Measurements from ENCODE around the gene TCFL5. TPM values are rescaled to one million over a fixed set of nuclear protein-coding genes. Genes with fewer than 3 reads are reported as not detected.
"Not testable (repeated sequence)": the region's sequence is repeated elsewhere in the genome, so short reads cannot be mapped to it uniquely, and the experiment has no call there.

Gene TCFL5
- total RNA-seq, 1 donor from 2014 or later = 17.4 TPM

DNA sequence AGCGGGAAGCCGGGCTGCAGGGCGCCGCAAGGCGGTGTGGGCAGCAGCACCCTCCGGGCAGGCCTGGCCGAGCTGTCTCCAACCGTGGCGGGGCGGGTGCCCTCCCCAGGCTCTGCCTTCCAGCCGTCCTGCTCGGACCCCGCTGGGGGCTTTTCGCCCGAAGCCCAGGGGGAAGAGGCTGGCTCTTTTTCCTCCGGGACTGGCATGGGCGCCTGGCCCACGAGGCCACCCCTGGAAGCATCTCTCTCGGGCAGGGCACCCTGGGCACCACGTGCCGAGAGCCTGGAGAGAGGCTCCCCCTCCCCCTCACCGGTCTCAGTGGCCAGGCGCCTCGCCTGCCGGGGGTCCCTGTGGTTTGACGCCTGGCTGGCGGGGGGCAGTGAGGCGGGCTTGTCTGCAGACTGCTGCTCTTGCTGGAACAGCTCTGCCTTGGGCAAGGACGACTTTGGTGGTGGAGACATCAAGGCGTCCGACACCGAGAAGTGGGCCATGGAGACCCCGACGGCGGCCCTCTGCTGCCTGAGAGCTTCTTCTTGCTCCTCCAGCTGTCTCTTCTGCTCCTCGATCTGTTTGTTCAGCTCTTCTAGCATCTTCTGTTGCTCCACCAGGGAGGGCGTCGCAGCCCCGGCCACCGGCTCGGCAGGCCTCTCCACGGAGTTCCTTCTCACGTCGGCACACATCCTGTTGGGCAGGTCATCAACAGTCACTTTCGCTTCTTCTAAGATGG is 19.5 kb upstream of the TCFL5 start:
- DNase-seq (ENCODE audit: extremely low read depth, low read depth, low spot score) = no peak

DNA sequence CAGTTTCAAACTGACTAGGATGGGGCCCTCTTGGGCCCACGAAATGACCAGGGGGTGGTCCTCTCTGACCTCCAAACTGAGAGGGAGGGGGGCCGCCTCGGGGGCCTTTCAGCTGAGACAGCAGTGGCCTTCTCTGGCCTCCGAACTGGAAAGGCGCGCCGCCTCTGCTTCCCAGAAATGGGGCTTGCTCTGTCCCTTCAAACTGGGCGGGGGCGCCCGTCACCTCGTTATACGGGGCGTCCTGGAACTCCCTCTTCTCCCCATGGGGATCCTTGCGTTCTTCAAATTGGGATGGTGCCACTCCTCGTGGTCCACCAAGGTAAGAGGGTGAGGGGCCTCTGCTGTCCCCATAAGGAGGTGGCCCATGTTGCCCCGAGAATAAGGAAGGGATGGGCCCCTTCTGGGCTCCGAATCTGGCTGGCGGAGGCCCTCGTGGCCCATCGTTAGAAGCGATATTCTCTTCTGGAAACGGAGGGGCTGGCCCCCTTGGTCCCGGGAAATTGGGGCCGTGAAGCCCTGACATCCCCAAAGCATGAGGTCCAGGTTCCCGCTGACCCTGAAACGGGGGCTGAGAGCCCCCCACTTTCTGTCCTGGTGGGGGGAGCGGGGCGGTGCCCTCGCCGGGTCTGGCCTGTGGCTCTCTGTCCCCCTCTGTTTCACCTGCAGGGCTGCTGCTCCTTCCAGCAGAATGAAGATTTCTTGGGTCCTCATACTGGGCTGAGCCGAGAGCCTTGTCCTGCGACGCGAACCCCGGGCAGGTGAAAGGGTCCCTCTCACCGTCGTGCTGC is 18.7 kb upstream of the TCFL5 start:
- DNase-seq (ENCODE audit: extremely low read depth, low read depth, low spot score) = no peak

DNA sequence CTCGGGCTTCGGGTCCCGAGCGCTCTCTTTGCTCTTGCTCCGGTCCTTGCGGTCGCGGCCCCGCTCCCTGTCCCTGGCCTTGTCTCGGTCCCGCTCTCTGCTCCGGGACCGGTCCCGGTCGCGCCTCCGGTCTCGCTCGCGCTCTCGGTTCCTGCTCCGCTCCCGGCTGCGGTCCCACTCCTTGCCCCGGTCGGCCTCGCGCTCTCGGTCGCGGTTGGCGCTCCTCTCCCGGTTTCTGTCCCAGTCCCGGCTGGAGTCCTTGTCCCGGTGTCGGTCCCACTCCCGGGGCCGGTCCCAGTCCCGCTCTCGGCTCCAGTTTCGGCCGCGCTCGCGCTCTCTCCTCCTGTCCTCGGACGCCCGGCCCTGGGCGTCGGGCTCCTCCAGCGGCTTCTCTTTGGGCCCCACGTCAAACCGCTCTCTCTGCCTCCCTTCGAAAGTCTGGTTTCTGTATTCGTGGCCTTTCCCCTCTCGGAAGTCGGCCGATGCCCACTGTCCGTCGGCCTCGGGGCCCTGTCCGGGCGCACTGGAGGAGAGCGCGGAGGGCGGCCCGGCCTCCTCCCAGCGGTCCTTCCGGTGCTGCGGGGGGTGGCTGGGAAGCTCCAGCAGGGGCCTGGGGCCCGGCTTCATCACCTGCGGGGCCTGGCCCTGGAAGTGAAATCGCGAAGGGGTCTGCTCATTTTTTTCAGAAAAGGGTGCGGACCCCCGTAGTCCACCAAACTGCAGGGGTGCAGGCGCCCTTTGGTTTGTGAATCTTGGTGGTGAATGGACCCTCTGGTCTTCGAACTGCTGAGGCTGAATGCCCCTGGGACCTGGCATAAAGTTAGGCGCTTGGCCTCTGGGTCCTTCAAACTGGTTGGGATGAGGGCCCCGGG is 17.9 kb upstream of the TCFL5 start:
- DNase-seq (ENCODE audit: extremely low read depth, low read depth, low spot score) = no peak

DNA sequence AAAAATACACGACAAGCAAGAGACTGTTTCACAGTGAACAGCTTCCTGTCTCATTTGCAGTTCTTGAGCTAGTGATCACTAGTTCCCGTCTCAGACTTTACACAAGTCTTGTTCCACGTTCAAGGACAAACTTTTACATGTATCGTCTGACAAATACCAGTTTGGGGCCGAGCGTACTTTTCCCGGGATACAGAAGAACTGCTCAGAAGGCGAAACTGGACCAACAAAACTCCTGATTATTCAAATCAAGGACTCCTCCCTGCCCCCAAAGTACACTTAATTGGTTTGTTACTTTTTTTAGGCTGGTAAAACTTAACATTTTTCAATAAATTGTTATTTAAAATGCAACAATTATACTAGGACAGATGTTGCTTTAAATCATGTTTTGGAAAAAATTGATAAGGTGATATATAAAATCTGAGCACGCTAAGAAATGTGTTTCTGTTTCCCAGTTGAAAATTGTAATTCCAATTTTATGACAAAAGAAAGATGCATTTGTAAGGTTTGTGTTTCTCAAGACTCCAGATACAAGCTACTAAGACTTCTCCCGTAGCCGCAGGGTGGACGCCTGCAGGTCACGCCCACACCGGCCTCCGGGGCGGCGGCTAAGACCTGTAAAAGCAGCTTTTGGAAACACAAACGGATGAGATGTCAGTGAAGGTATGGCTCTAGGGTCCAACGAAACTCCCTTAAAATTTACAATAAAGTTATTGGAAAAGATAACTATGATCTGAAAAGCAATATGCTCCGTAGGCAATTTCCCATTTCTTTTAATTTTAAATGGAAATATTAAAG is 16.8 kb upstream of the TCFL5 start:
- DNase-seq (ENCODE audit: extremely low read depth, low read depth, low spot score) = no peak

DNA sequence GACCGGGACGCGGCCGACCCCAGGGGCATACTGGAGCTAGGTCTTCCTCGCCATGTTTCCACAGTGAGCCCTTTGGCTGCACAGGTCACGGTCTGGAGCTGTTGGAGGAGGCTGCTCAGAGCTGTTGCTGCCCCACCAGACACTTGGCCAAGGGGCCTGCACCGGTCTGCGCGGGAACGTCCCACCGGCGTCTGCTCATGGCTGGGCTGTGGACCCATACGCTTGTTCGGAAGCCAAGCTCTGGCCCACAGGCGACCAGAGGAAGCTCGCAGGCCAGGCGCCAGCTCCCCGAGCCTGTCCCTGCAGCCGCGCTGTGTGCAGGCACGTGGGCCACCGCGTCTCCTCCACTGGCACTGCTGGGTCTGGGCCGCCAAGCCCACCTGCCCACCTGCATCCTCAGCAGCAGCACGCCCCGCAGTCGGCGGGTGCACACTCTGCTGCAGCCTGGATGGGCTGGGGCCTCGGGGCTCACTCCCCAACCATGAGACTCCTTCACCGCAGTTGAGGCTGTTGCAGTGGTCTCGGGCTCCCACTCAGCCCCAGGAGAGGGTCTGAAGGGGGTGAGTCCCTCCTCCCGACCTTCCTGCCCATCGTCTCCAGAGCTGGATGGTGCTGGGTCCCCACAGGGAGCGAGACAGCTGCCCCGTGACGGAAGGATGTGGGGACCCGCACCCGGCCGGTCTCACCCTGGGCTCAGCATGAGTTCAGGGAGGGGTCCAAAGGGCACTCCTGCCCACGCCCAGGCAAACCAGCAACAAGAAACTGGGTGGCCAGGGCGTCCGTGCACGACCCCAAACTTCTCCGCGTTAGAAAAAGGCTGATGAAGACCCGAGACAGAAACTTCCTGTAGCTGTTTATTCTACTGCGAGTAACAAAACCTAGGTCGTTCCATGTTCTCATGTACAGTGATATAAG is 15.5 kb upstream of the TCFL5 start:
- no peak for DNase-seq (ENCODE audit: extremely low read depth, low read depth, low spot score)

DNA sequence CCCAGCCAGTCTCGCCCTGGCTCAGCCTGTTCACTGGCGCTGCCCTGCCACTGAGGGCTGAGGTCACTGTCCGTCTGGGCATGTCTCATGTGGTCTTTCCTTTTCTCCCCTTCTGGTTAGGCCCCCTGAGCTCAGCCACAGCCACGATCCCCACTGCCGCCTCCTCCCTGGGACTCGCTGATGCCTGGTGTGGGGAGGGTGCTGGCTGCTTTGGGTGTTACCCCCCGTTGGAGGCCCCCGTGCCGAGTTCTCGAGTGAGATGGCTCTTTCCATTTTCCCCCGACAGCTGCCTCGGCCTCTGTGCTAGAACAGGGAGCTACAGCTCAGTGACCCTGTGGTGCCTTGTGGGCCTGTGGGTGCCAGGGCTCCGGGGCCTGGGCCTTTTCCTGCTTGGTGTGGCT is 14.9 kb upstream of the TCFL5 start:
- DNase-seq (ENCODE audit: extremely low read depth, low read depth, low spot score) = no peak

DNA sequence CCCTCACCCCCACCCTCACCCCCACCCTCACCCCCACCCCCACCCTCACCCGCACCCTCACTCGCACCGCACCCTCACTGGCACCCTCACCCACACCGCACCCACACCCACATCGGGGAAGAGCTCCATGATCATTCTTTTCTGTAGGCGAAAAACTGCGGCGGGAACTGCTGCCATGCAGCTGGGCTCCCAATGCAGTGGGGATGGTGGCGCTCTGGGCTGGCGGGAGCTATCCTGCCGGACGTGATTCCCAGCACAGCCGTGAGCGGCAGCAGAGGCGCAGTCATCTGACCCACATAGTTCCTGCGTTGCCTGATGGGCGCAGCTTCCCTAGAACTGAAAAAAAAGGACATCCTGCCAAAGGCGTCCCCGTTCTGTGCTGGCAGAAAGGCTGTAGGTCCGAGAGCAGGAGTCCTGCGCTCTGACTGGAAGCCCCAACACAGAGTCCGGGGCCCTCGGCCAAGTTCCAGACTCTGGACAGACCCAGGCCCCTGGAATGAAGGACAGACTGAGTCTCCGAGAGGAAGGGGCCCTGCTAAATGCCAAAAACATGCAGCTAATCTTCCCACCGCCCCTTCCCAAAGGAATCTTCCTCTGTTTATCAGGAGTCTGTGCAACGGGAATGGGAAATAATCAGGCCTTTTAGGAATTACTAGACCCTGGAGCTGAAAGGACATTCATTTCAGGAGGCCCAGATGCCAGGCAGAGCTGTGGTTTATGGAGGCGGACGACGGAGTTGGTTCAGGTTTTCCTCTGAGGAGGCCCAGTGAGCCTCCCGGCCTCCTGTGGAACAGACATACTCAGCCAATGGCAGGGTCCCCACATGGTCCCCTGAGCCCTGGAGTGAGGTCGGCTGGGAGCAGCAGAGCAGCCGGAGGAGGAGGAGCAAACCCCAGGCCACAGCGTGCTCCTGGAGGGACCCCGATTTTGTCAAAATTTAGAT is 14.1 kb upstream of the TCFL5 start:
- no peak for DNase-seq (ENCODE audit: extremely low read depth, low read depth, low spot score)

DNA sequence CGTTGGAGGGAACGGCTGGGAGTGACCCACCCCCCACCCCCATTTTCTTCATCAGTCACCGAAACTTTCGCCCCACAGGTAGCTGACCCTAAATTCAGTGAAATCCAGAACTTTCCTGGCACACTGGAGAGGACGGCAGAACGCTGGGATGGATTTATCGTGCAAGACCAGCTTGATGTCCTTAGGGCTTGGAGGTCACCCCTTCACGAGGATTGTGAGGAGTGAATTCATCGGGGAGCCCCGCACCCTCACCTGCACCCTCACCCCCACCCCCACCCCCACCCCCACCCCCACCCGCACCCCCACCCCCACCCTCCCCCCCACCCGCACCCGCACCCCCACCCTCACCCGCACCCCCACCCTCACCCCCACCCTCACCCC is 13.3 kb upstream of the TCFL5 start:
- DNase-seq (ENCODE audit: extremely low read depth, low read depth, low spot score) = no peak

DNA sequence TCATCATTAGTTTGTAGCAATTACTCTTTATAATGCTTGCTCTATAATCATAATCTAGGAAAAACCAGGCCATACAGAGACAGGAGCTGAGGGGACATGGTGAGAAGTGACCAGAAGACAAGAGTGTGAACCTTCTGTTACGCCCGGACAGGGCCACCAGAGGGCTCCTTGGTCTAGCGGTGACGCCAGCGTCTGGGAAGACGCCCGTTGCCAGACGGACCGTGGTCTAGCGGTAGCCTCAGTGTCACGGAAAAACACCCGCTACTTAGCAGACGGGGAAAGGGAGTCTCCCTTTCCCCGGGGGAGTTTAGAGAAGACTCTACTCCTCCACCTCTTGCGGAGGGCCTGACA is 12.0 kb upstream of the TCFL5 start:
- DNase-seq (ENCODE audit: extremely low read depth, low read depth, low spot score) = not testable (repeated sequence)

DNA sequence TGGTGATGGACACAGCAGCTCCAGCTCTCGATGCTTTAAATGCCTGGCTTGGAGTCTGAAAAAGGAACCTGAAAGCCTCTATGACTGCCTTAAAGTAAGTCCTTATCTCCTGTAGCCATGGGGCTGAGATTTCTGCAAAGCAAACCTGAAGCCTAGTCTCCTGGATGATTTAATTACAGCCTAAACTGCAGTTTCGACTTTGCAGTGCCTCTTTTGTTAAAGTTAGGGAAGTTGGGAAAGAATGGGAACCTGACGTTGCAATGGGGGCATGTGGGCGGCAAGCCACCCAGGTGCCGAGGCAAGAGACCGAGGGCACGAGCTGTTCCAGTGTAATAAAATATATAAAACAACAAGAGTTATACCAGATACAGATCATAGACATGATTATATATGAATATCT is 11.7 kb upstream of the TCFL5 start:
- no peak for DNase-seq (ENCODE audit: extremely low read depth, low read depth, low spot score)

DNA sequence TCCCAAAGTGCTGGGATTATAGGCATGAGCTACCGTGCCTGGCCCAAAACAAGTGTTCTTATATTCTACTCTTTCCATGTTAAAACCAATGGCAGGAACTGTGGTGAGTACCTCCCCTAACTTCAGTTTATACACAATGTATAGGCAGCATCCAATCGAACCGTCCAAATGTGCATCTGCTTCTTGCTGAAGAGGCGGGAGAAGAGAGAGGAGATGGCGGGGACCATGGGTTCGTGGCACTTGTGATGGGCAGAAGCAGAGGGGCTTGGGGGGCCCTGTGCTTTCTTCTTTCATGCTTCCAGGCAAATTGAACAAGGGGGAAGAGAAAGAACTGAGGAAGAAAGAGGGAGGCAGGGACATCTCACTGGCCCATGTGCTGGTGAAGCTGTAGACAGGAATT is 11.2 kb upstream of the TCFL5 start:
- DNase-seq (ENCODE audit: extremely low read depth, low read depth, low spot score) = no peak

DNA sequence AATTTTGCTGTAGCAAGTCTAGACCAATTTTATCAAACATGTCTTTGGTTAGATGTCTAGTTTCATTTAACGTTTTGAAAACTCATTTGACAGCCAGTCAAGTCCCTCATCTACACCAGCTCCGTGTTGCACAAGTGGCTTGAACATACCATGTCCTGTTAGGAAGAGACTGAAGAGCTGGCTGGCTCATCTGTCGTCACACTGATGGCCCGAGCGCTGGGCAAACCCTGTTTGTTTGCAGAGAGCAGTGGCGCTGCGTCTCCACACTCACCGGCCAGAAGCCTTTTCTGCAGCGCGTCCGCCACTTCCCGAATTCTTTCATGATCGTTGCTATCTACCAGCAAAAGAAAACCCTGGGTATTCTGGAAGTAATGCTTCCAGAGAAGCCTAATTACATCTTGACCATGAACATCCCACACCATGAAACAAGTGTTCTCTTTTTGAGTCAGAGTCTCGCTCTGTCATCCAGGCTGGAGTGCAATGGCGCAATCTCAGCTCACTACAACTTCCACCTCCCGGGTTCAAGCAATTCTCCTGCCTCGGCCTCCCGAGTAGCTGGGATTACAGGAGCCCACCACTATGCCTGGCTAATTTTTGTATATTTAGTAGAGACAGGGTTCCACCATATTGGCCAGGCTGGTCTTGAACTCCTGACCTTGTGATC is 10.7 kb upstream of the TCFL5 start:
- DNase-seq (ENCODE audit: extremely low read depth, low read depth, low spot score) = no peak

DNA sequence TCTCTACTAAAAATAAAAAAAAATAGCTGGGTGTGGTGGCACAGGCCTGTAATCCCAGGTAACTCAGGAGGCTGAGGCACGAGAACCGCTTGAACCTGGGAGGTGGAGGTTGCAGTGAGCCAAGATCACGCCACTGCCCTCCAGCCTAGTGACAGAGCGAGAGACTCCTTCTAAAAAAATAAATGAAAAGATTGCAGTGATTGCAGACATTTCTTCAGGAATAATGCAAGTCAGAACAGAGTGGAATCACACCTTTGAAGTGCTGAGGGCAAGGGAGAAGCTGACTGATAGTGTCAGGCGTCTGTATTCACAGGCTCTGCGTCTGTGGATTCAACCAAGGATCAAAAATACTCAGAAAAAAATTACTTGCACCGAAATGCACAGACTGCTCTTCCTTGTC is 2.6 kb upstream of the TCFL5 start:
- no peak for DNase-seq (ENCODE audit: extremely low read depth, low read depth, low spot score)

DNA sequence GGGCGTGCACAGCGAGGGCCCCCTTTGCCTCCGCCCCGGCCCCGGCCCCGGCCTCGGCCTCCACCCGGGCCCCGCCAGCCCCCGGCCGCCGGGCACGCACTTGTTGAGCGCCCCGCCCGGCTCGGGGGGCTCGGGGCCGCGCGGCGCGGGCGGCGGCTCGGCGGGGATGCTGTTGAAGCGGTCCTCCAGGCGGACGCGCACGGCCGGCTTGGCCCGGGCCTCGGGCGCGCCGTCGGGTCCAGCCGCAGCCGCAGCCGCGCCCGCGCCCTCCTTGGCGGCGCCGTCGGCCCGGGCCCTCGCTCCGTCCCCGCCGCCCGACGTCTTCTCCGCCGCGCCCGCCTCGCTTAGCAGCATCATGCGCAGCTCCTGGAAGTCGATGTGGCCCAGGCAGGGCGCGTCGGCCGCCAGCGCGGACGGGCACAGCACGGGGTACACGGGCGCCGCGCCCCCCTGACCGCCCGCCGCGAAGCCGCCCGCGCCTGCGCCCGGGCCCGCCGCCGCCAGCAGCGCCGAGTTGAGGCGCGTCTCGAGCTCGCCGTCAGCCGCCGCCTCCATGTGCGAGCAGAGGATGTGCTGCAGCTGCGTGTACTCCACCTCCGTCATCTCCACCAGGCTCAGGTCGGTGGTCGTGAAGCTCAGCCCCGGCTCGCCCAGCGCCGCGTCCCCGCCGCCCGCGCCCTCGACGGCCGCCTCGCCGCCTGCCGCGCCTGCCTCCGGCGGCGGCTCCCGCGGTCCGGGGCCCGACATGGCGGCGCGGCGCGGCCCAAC is 514 bp downstream of the TCFL5 start:
- no peak for DNase-seq (ENCODE audit: extremely low read depth, low read depth, low spot score)

DNA sequence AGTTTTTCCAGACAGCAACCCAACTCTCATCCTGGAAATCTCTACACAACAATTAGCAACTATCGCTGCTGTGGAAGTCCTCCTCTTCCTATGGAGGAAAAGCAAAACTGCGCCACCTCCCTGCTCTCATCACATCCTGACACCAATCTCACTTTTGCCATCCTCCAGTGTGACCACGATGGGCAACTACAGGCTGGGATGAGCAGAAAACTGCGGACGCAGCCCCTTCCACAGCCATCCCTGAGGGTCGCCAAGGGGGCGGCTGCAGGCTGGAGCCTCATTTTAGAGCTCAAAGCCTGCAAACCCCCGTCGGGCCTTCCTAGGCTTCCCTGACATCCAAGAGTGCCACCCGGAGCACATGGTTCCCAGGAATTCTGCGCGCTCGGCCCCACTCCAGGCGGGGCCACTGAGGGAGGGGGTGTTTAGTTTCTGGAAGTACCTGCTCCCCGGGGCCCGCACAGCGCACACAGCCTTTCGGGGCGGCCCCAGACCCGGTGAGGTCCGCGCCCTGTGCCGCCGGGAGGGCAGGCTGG is 1.2 kb downstream of the TCFL5 start:
- DNase-seq (ENCODE audit: extremely low read depth, low read depth, low spot score) = no peak

DNA sequence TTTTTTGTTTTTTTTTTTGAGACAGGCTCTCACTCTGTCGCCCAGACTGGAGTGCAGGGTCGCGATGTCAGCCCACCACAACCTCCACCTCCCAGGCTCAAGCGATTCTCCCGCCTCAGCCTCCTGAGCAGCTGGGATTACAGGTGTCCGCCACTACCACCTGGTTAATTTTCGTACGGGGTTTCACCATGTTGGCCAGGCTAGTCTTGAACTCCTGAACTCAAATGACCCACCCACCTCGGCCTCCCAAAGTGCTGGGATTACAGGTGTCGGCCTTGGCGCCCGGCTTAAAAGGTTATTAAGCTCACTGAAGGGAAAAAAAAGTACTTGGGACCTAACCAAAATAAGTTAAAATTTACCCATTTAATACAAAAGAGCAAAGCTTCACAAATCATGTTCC is 1.9 kb downstream of the TCFL5 start:
- no peak for DNase-seq (ENCODE audit: extremely low read depth, low read depth, low spot score)

Data from glomerular endothelial cell (primary cell).